Astrocyte of the cerebellum (primary cell): ENCODE results near the gene VPS33A.
A peak's percentile ranks its signal among the peaks of the same experiment; 100 is the strongest.

Source experiments
- DNase-seq: peaks from one replicate; pipeline ENCODE4 v3.0.0-alpha.2; 2011; ENCODE audit warnings: low read depth
- H3K4me3 ChIP-seq: 2 replicates; pipeline ENCODE4 v1.5.1; 2011; ENCODE audit warnings: mild to moderate bottlenecking, low read depth, low read length, moderate library complexity
- CTCF ChIP-seq: IDR thresholded peaks from 2 replicates; pipeline ENCODE4 v1.5.1; 2012; ENCODE audit warnings: low read length, low read depth, moderate library complexity, mild to moderate bottlenecking; ENCODE audit errors: missing control alignments
- in situ Hi-C: cut with HindIII; loops from 2 replicates; pipeline ENCODE4 v1.10.0; 2017; ENCODE audit warnings: low sequenced_read_pairs

VPS33A gene

GRCh38 chr12:122185079-122185478 is 81.2 kb downstream of the VPS33A start:
- no peak for DNase-seq
- in situ Hi-C loops, result no loop called here
- TF ChIP-seq CTCF, result no peak
- H3K4me3 ChIP-seq, result no peak overlapping the region

- no peak overlapping the region for H3K4me3 ChIP-seq
- no peak for TF ChIP-seq CTCF
- no peak for DNase-seq
- in situ Hi-C loops, result no loop called here
Observed at GRCh38 chr12:122184517-122184916, 81.8 kb downstream of the VPS33A start.

GRCh38 chr12:122183588-122183940 is 82.7 kb downstream of the VPS33A start:
- no peak for TF ChIP-seq CTCF
- peak overlapping the region; percentile 49 for H3K4me3 ChIP-seq
- in situ Hi-C loops, result no loop called here
- DNase-seq, result no peak

GRCh38 chr12:122182887-122183587 is 83.3 kb downstream of the VPS33A start, which contains the start of gene LRRC43:
TSS of gene LRRC43 (plus strand) at chr12:122183123. CDS start at chr12:122183145, 22 bp downstream.
- H3K4me3 ChIP-seq, result peak within 1 kb of the TSS; percentile 49
- DNase-seq, result no peak
- TF ChIP-seq CTCF, result no peak
- in situ Hi-C loops, result no loop called here
